HCEC 1CT (cell line): ENCODE data around the gene MARF1.
"Not testable (repeated sequence)": the region's sequence is repeated elsewhere in the genome, so short reads cannot be mapped to it uniquely, and the experiment has no call there.

Experiments
- DNase-seq: peaks from one replicate; pipeline ENCODE4 v3.0.0-alpha.2; 2017

Gene MARF1

DNA sequence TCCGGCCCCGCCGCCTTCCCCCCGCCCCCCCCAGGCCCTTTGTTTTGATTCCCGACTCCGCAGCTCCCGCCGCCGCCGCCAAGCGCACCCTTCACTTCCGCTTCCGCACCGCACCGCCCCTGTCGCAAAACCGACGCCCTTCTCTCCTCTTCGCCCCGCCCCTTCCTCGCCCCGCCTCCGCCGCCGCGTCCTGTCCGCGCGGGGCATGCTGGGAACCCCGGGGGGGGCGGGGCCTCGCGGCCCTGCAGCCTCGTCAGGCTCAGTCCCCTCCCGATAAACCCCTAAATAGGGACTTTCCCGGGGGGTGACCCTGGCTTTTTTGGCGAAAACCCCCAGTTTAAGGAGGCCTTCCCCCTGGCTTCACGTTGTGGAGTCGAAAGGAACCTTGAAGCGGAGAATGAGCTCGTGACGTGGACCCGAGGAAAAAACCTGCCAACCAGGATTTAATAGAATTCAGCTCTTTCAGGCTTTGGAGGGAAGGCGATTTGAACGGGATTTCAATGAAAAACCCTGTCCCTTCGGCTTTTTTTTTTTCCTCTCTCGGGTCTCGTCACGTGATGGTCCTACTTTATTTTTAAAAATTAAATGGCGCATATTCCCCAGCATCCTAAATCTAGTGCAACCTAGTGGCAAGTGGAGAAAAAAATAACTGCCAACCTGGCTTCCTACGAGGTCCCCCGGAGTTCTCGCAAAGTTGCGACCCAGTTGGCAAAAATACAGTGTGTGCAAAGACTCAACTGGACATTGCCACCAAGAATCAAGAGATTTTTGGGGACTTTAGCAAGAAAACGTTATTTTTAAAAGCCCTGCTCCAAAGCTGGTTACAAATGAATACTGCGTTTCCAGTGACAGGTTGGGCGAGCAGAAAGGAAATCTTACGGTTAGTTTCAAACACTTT, at the start of gene MARF1:
Gene MARF1, minus strand, starts transcription at position 107 of the 898 bp plus-strand sequence. CDS start 3,921 bp downstream, outside the sequence.
- DNase-seq = peak; percentile 95

- not testable (repeated sequence) for DNase-seq
These were observed 49.6 kb upstream of the MARF1 start for GRCh38 chr16:15692508-15692907.

DNA sequence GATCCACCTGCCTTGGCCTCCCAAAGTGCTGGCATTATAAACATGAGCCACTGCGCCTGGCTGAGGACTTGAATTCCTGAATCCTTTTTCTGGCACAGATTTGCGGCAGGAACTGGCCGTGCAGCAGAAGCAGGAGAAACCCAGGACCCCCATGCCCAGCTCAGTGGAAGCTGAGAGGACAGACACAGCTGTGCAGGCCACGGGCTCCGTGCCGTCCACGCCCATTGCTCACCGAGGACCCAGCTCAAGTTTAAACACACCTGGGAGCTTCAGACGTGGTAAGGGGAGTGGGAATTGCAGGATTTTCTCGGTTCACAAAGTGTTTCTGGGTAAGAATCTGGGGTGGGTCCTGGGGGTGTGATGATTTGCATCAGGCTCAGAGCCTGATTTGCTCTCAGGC, 48.1 kb upstream of the MARF1 start:
- no peak for DNase-seq

DNA sequence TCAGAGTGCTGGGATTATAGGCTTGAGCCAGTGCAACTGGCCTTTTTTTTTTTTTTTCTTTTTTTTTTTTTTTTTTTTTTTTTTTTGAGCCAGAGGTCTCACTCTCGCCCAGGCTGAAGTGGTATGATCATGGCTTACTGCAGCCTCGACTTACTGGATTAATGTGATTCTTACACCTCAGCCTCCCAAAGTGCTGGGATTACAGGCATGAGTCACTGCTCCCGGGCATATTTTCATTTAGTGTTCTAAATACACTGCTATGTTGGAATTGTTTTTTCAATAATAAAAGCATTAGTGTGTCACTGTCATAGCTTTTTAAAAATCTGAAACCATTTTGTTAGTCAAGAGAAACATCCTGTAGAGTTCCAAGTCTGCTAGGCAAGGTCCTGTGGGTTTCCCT, 47.3 kb upstream of the MARF1 start:
- peak; percentile 48 for DNase-seq

GRCh38 chr16:15689290-15689689, 46.3 kb upstream of the MARF1 start:
- DNase-seq = peak; percentile 51

DNA sequence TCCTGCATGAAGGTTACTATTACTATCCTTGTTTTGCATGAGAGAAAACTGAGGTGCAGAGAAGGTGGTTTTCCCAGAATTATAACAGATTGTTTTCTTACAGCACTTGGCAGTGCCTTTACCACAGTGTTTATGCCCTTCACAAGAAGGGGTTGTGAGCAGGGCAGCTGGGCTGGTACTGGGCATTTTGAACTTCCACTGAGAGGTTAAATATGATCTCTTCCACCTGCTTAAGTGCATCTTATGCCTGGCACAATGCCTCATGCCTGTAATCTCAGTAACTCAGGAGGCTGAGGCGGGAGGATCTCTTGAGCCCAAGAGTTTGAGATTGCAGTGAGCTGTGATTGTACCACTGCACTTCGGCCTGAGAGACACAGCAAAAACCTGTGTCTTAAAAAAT, 43.3 kb upstream of the MARF1 start:
- no peak for DNase-seq

- DNase-seq = peak; percentile 78
These were observed 39.2 kb upstream of the MARF1 start for GRCh38 chr16:15682105-15682570.

GRCh38 chr16:15677447-15677846, 34.5 kb upstream of the MARF1 start:
- DNase-seq = no peak

DNA sequence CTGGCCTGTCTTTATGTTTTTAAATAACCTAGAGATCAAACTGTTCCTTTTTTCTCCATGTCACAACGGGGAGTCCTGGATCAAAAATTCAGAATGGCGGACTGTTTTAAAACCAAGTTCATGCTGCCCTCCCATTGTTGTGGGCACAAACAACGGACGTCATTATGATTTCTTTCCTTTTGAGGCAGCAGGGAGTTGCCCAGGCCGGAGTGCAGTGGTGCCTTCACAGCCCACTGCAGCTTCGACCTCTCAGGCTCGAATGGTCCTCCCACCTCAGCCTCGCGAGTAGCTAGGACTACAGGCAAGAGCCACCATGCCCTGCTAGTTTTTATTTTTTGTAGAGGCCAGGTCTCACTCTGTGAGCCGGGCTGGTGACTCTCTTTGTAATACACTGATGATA, 33.6 kb upstream of the MARF1 start:
- no peak for DNase-seq

GRCh38 chr16:15674571-15674970, 31.6 kb upstream of the MARF1 start:
- no peak for DNase-seq

DNA sequence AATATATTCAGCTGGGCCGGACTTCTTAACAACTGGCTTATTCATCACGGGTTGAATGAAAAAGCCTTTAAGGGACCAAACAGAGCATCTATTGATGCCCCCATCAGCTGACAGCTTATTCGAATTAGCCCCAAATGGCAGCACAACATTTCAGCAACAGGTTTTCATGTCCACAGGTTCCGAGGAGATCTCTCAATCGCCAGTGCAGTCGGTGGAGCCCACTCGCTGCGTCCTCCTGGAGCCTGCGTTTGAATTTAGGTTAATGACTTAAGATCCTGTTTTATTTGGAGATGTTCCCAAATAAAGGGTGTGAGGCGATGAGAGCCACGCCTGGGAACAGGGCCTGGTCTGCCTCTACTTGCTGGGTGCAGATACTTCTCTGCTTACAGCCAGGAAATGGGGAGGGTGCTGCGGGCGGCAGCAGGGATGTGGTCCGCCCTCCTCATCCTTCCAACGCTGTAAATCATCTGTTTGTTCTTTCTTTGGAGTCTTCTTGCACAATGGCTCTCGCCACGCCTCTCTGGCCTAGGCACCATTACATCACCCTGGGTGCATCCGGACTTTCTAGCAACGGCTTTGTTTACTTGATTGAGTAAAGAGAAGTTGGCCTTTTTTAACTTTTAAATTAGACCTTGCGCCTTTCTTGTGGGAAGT, 29.7 kb upstream of the MARF1 start:
- peak; percentile 98 for DNase-seq

GRCh38 chr16:15672127-15672513, 29.2 kb upstream of the MARF1 start:
- DNase-seq = not testable (repeated sequence)

- no peak for DNase-seq
These were observed 28.7 kb upstream of the MARF1 start for GRCh38 chr16:15671530-15672117.

DNA sequence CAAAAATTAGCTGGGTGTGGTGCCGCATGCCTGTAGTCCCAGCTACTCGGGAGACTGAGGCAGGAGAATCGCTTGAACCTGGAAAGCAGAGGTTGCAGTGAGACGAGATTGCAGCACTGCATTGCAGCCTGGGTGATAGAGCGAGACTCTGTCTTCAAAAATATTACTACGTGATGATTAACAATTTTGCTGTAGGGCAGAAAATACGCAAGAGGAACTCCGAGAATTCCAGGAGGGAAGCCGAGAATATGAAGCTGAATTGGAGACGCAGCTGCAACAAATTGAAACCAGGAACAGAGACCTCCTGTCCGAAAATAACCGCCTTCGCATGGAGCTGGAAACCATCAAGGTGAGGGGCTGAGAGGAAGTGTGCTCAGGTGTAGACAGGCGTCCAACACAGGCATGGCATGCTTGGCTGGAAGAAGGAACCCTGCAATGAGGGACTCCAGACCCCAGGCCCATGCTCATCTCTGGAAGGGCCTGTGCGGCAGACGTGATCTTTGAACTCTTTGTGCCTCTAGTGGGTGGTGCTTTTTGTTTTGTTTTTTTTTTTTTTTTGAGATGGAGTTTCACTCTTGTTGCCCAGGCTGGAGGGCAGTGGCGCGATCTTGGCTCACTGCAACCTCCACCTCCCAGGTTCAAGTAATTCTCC, 24.3 kb upstream of the MARF1 start:
- no peak for DNase-seq

DNA sequence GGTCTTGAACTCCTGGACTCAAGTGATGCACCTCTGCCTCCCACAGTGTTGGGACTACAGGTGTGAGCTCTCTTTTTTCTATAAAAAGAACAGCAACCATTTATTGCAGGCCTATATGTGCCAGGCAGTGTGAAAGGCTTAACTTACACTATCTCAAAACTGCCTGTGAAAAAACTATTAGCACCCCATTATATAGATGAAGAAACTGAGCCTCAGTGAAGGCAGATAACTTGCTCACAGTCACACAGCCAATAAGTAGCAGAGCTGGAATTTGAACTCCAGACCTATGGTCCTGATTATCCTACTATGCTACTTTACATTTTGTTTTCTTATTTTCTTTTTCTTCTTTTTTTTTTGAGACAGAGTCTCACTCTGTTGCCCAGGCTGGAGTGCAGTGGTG, 22.2 kb upstream of the MARF1 start:
- no peak for DNase-seq

- no peak for DNase-seq
These were observed 17.2 kb upstream of the MARF1 start for GRCh38 chr16:15660203-15660601.

DNA sequence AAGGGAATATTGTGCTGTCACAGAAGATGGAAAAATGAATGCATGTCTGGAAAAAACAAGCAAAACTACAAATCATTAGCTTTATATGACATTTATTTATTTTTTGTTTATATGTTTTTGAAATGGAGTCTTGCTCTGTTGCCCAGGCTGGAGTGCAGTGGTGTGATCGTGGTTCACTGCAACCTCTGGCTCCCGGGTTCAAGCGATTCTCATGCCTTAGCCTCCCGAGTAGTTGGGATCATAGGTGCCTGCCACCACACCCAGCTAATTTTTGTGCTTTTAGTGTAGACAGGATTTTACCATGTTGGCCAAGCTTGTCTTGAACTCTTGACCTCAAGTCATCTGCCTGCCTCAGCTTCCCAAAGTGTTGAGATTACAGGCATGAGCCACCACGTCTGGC, 15.6 kb upstream of the MARF1 start:
- no peak for DNase-seq

- no peak for DNase-seq
These were observed 15.2 kb upstream of the MARF1 start for GRCh38 chr16:15658149-15658548.

- not testable (repeated sequence) for DNase-seq
These were observed 12.6 kb upstream of the MARF1 start for GRCh38 chr16:15655561-15655960.

- no peak for DNase-seq
These were observed 11.6 kb upstream of the MARF1 start for GRCh38 chr16:15654591-15654990.

GRCh38 chr16:15653227-15653626, 10.3 kb upstream of the MARF1 start:
- DNase-seq = peak; percentile 89

GRCh38 chr16:15652293-15653001, 9.5 kb upstream of the MARF1 start:
- no peak for DNase-seq
